GM10266 (cell line): ENCODE results near the gene ARHGAP20.

Source experiments
- DNase-seq: peaks from one replicate; pipeline ENCODE4 v3.0.0; 2012; ENCODE audit errors: extremely low spot score
- TF ChIP-seq, protein P1 (sequence below): IDR thresholded peaks from 2 replicates; pipeline ENCODE4 v1.5.1; 2012; ENCODE audit warnings: mild to moderate bottlenecking, low read depth; ENCODE audit not compliant: control insufficient read depth, insufficient read depth; ENCODE audit errors: missing control alignments

Gene ARHGAP20

DNA sequence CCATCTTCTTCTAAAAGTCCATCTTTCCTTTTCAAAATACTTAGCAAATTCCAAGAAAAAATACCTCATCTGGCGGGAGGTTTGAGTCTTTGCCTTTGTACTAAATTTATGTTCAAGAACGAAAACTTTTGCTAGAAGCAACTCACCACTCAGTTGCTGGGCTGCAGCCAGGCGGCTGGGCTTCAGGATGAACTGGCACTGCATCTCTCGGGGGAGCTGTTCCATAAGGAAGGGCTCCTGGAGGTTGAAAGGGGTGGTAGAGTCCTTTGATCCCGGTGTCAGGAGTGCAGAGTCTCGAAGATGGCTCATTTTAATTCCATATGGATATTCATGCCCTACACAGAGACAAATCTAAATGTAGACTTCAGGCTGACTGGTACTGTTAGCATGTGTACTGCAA is 105.8 kb downstream of the ARHGAP20 start:
- no peak for DNase-seq
- TF ChIP-seq, protein P1, sequence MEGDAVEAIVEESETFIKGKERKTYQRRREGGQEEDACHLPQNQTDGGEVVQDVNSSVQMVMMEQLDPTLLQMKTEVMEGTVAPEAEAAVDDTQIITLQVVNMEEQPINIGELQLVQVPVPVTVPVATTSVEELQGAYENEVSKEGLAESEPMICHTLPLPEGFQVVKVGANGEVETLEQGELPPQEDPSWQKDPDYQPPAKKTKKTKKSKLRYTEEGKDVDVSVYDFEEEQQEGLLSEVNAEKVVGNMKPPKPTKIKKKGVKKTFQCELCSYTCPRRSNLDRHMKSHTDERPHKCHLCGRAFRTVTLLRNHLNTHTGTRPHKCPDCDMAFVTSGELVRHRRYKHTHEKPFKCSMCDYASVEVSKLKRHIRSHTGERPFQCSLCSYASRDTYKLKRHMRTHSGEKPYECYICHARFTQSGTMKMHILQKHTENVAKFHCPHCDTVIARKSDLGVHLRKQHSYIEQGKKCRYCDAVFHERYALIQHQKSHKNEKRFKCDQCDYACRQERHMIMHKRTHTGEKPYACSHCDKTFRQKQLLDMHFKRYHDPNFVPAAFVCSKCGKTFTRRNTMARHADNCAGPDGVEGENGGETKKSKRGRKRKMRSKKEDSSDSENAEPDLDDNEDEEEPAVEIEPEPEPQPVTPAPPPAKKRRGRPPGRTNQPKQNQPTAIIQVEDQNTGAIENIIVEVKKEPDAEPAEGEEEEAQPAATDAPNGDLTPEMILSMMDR = no peak

DNA sequence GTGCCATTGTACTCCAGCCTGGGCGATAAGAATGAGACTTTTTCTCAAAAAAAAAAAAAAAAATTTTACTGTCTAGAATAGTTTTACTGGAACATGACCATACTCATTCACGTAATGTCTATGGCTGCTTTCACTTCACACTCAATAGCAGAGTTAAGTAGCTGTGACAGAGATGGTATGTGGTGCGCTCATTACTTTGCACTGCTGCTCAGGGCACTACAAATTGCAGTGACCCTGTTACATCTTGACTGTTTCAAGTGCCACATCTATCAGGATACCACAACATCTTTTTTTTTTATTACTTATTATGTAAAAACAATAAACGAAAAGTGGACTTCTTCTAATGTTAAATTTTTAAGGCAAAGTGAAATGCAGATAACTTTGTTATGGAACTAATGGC is 110.3 kb downstream of the ARHGAP20 start:
- TF ChIP-seq, protein P1 = no peak
- DNase-seq = no peak

DNA sequence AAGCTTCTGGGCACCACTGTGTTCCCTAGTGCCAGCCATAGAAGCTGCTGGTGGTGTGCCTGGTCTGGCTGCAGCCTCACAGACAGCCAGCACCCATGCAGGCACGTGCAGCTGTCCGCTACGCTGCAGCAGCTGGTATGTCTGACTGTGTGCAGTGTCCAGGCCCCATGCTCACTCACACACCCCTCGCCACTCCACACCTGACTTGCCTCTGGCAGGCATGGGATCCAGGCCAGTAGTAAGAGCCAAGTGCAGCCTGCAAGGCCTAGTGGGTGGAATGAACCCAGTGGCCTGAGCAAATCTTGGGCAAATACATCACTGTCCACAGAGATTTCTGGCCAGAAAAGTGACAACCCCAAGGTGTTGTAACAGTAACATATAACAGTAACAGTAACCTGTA is 111.9 kb downstream of the ARHGAP20 start:
- DNase-seq = no peak
- TF ChIP-seq, protein P1 = no peak

DNA sequence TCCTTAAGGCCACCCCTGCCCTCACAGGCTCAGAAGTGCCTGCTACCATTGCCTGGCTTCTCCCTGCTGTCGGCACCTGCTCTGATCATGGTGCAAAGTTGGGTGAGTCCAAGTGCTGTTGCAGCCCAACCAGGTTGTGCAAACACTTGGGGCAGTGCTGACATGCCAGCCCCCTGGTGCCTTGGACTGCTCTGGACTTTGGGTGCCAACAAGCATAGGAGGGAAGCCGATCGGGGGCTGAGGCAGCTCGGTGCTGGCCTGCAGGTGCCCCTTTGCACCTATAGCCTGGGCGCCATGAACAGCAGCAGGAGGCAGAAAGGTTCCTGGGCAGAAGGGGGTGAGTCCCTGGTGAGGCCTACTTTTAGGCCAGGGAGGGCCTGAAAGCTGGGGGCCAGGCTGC is 113.0 kb downstream of the ARHGAP20 start:
- no peak for DNase-seq
- TF ChIP-seq, protein P1 = no peak

DNA sequence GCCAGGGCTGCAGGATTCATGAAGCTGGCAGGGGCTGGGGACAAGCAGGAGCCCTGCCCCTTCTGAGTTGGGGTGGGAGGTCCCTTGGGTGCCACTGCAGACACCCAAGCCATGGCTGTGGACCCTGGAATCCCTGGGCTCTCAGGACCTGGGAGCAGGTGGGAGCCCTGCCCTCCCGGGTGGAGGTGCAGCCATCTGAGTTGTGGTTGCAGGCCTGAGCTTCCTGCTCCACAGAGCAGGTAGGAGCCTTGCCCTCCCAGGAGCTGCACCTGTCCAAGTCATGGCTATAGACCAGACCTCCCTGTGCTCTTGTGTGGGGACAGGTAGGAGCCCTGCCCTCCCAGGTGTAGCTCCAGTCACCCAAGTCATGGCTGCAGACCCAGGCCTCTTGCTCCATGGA is 113.5 kb downstream of the ARHGAP20 start:
- TF ChIP-seq, protein P1 = no peak
- DNase-seq = no peak

DNA sequence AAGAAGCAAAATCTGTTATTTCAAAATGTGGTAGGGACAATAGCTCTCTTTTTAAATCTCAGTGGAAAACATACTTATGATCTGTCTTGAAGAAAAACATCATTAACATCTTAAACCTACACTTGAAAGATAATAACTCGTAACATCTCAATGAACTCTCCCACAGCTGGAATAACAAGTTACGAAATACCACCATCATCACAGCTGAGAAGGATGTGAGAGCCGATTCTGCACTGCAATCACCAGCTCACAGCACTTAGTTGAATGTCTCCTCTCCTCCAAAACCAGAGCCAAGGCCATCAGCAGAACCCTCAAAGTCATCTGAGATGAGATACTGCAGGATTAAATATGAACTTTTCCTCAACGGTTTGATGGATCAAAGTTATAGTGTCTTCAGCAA is 124.3 kb downstream of the ARHGAP20 start:
- TF ChIP-seq, protein P1 = no peak
- no peak for DNase-seq

DNA sequence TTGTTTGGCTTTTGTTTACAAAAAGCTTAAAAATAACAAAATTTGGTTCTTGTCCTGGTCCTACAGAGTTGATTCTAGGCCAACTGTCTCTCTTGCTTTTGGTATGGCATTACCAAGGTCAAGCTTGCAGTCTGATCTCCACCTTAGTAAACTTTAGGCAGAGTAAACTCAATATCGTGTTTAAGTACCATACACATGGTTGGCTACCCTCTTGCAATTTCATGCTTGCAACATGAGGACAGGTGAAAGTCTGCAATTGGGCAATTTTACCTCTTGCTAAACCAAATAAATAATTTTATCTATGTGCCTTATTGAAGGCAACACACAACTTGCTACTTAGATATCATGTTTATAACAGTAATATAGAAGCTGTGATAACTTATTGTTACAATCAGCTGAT is 125.1 kb downstream of the ARHGAP20 start:
- TF ChIP-seq, protein P1 = no peak
- DNase-seq = no peak

DNA sequence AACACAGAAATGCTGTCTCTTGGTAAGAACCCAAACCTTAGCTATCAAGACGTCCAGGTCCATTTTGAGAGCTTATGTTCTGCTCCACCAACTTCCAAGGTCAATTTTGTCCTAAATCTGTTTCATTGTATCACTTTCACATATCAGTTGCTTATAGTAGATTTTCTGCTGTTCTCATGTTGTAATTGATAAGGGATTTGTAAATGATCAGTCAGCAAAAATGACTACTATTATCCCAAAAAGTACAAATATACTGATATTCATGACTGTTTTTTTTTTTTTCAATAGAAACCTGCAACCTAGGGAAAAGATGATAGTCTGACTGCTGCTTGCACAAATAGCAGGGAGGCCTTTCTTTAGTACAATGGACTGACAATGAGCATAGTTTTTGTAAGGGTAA is 128.1 kb downstream of the ARHGAP20 start:
- no peak for DNase-seq
- TF ChIP-seq, protein P1 = no peak
